Measurements from ENCODE around the gene ZSCAN18. TPM values are rescaled to one million over a fixed set of nuclear protein-coding genes. Genes with fewer than 3 reads are reported as not detected.

Gene ZSCAN18
- total and polyA plus RNA-seq, 8 donors = 17.3 to 93.0 (median 21.5) TPM

- no peak for TF ChIP-seq CTCF (IDR thresholded peaks at IDR 0.05)
- no peak for FAIRE-seq
Observed at GRCh38 chr19:58034477-58034793, 63.6 kb downstream of the ZSCAN18 start.

More at GRCh38 chr19:58034477-58034793, 63.6 kb downstream of the ZSCAN18 start:
- Histone ChIP-seq H3K4me1 (no peaks in the 10 kb centered on the region), H3K4me3 (peak overlapping the region in 3 of 4 donors; percentile 21 to 38 (median 35)), H3K27me3 (no peaks in the 10 kb centered on the region), H3K36me3 (no peaks in the 10 kb centered on the region), H3K9me3 (no peaks in the 10 kb centered on the region), H3K27ac (no peak overlapping the region)
- ATAC-seq (no peak), DNase-seq (no peak)
- 2 to 5% methylated on average over 11 to 20 of the region's 20 CpGs for WGBS, 2 donors
- intact Hi-C loops (cut with DNase I) = no loop called here

Other genes with a start within 250 kb of the ZSCAN18 start
- 10 to 100 TPM; 12.2 to 29.5 (median 16.1) TPM for gene ZNF587, start 248.4 kb downstream of the ZSCAN18 start, total RNA-seq
- gene ZNF587, start 248.4 kb downstream of the ZSCAN18 start, polyA plus RNA-seq = 10 to 100 TPM in 1 of 2 donors, 1 to 10 TPM in 1; 9.3 to 28.2 TPM
- gene ZNF814, start 209.2 kb downstream of the ZSCAN18 start, total RNA-seq = 1 to 10 TPM; 3.7 to 7.7 (median 6.0) TPM
- gene ZNF814, start 209.2 kb downstream of the ZSCAN18 start, polyA plus RNA-seq = 10 to 100 TPM in 1 of 2 donors, 1 to 10 TPM in 1; 9.8 to 10.8 TPM
- gene ZNF417, start 181.6 kb downstream of the ZSCAN18 start, total RNA-seq = 10 to 100 TPM in 1 of 6 donors, 1 to 10 TPM in 5; 4.8 to 15.3 (median 6.6) TPM
- gene ZNF417, start 181.6 kb downstream of the ZSCAN18 start, polyA plus RNA-seq = 1 to 10 TPM; 2.8 to 3.3 TPM
- gene ZNF418, start 162.8 kb downstream of the ZSCAN18 start, total RNA-seq = 1 to 10 TPM; 2.6 to 6.3 (median 4.0) TPM
- 1 to 10 TPM; 4.6 to 8.4 TPM for gene ZNF418, start 162.8 kb downstream of the ZSCAN18 start, polyA plus RNA-seq
- gene ZNF256, start 150.5 kb downstream of the ZSCAN18 start, total RNA-seq = 1 to 10 TPM; 1.9 to 2.6 (median 2.1) TPM
- gene ZNF256, start 150.5 kb downstream of the ZSCAN18 start, polyA plus RNA-seq = 1 to 10 TPM in 1 of 2 donors, under 1 TPM in 1; 0.95 to 2.5 TPM
- gene C19orf18, start 123.7 kb downstream of the ZSCAN18 start, total RNA-seq = under 1 TPM in 5 of 6 donors, not detected in 1; 0.16 to 0.78 (median 0.42) TPM
- 1 to 10 TPM; 2.5 to 7.9 TPM for gene C19orf18, start 123.7 kb downstream of the ZSCAN18 start, polyA plus RNA-seq
- 1 to 10 TPM; 4.8 to 9.7 (median 6.3) TPM for gene ZNF606, start 95.4 kb downstream of the ZSCAN18 start, total RNA-seq
- gene ZNF606, start 95.4 kb downstream of the ZSCAN18 start, polyA plus RNA-seq = 10 to 100 TPM; 10.9 to 12.2 TPM
- gene ZSCAN1, start 64.2 kb downstream of the ZSCAN18 start, total RNA-seq = under 1 TPM in 5 of 6 donors, not detected in 1; 0.25 to 0.49 (median 0.32) TPM
- gene ZSCAN1, start 64.2 kb downstream of the ZSCAN18 start, polyA plus RNA-seq = 1 to 10 TPM; 2.5 to 7.1 TPM
- gene ZNF135, start 38.9 kb downstream of the ZSCAN18 start, total RNA-seq = 1 to 10 TPM; 1.1 to 5.0 (median 2.0) TPM
- 10 to 100 TPM in 1 of 2 donors, 1 to 10 TPM in 1; 8.5 to 11.6 TPM for gene ZNF135, start 38.9 kb downstream of the ZSCAN18 start, polyA plus RNA-seq
- 1 to 10 TPM; 2.3 to 6.2 (median 3.4) TPM for gene ZNF329, start 52.6 kb upstream of the ZSCAN18 start, total RNA-seq
- 1 to 10 TPM; 2.2 to 4.1 TPM for gene ZNF329, start 52.6 kb upstream of the ZSCAN18 start, polyA plus RNA-seq
- 10 to 100 TPM in 2 of 6 donors, 1 to 10 TPM in 4; 6.4 to 13.0 (median 7.3) TPM for gene ZNF274, start 84.8 kb upstream of the ZSCAN18 start, total RNA-seq
- gene ZNF274, start 84.8 kb upstream of the ZSCAN18 start, polyA plus RNA-seq = 10 to 100 TPM in 1 of 2 donors, 1 to 10 TPM in 1; 8.3 to 15.1 TPM
- gene ZNF544, start 130.7 kb upstream of the ZSCAN18 start, total RNA-seq = 10 to 100 TPM in 2 of 6 donors, 1 to 10 TPM in 4; 6.5 to 15.8 (median 7.9) TPM
- gene ZNF544, start 130.7 kb upstream of the ZSCAN18 start, polyA plus RNA-seq = 10 to 100 TPM; 11.2 to 13.1 TPM
- 1 to 10 TPM; 1.6 to 3.6 (median 2.0) TPM for gene ZNF8, start 180.7 kb upstream of the ZSCAN18 start, total RNA-seq
- 1 to 10 TPM; 1.4 to 1.5 TPM for gene ZNF8, start 180.7 kb upstream of the ZSCAN18 start, polyA plus RNA-seq
- gene ERVK3-1, start 207.1 kb upstream of the ZSCAN18 start, total RNA-seq = 10 to 100 TPM in 5 of 6 donors, 1 to 10 TPM in 1; 8.6 to 17.6 (median 14.0) TPM
- gene ERVK3-1, start 207.1 kb upstream of the ZSCAN18 start, polyA plus RNA-seq = 10 to 100 TPM; 21.0 to 41.6 TPM
- gene ZSCAN22, start 228.8 kb upstream of the ZSCAN18 start, total RNA-seq = 1 to 10 TPM in 4 of 6 donors, under 1 TPM in 2; 0.97 to 2.5 (median 1.6) TPM
- under 1 TPM; 0.65 to 0.87 TPM for gene ZSCAN22, start 228.8 kb upstream of the ZSCAN18 start, polyA plus RNA-seq

Measured in pancreas (tissue), 10 donors.